Endothelial cell of umbilical vein (primary cell): ENCODE results near the gene KLRF2. TPM values are rescaled to one million over a fixed set of nuclear protein-coding genes. Genes with fewer than 3 reads are reported as not detected.

ENCODE experiments used
- BruUV-seq: library from RNA; stranded (reverse); fragments of 400-500 nt; replicated peaks from 2 replicates; lab custom pipeline; 2021; lab: Mats Ljungman, UMichigan
- CTCF ChIA-PET: fragments of 300-600, 350-600 bp; sonication (Branson Sonifier 250); formaldehyde crosslinking; loops from one replicate; lab custom pipeline; 2021; ENCODE audit warnings: antibody characterized with exemption, inconsistent platforms; lab: Charles Lee
- POLR2A ChIA-PET: fragments of 300-600, 350-600 bp; sonication (Branson Sonifier 250); formaldehyde crosslinking; loops from one replicate; lab custom pipeline; 2021; ENCODE audit warnings: antibody characterized with exemption, inconsistent platforms; lab: Charles Lee
- DNase-seq: peaks from one replicate; pipeline ENCODE4 v3.0.0-alpha.2; 2011; ENCODE audit warnings: low read depth, low spot score
- FAIRE-seq: peaks from 2 replicates; lab custom pipeline; 2011; peaks lifted over from hg19 to GRCh38; lab: Jason Lieb, UNC
- H2AFZ ChIP-seq: 2 replicates; pipeline ENCODE4 v1.6.0; 2012; ENCODE audit warnings: low read depth, low read length, control low read depth, inconsistent platforms
- H3K27ac ChIP-seq: 2 replicates; pipeline ENCODE4 v1.5.1; 2011; ENCODE audit warnings: low read depth, mild to moderate bottlenecking, control low read depth, low read length, moderate library complexity; ENCODE audit not compliant: insufficient read depth
- H3K27me3 ChIP-seq, 2 experiments: 2 replicates each; pipeline versions ENCODE4 v1.6.0 to v1.6.1; 2011; ENCODE audit warnings: low read length in 2 of 2, mixed read lengths in 1 of 2; ENCODE audit not compliant: control insufficient read depth in 2 of 2, insufficient read depth in 2 of 2
- H3K36me3 ChIP-seq, 2 experiments: 2 replicates in 1 of 2; 3 replicates in 1 of 2; pipeline ENCODE4 v1.5.1; 2011; ENCODE audit warnings: low read length in 2 of 2, mild to moderate bottlenecking in 1 of 2, moderate library complexity in 1 of 2; ENCODE audit not compliant: control insufficient read depth in 2 of 2, insufficient read depth in 2 of 2; ENCODE audit errors: extremely low read depth in 1 of 2
- H3K4me1 ChIP-seq: 3 replicates; pipeline ENCODE4 v1.5.1; 2011; ENCODE audit warnings: mild to moderate bottlenecking, low read length; ENCODE audit not compliant: control insufficient read depth, insufficient read depth; ENCODE audit errors: extremely low read depth
- H3K4me2 ChIP-seq: 2 replicates; pipeline ENCODE4 v1.6.1; 2011; ENCODE audit warnings: low read length, control low read depth, mixed read lengths; ENCODE audit not compliant: insufficient read depth
- H3K4me3 ChIP-seq, 3 experiments: fragments of 200-600 bp in 1 of 3; sonication (generic), shearing (Covaris generic) in 1 of 3; replicated peaks in 1 of 3; 2 replicates each; pipeline ENCODE4 v1.5.1; 2011 to 2016; ENCODE audit warnings: control low read depth in 3 of 3, low read length in 3 of 3, mild to moderate bottlenecking in 2 of 3, inconsistent platforms in 1 of 3, low read depth in 1 of 3, moderate library complexity in 1 of 3; ENCODE audit not compliant: insufficient read depth in 1 of 3
- H3K79me2 ChIP-seq: 2 replicates; pipeline ENCODE4 v1.6.0; 2012; ENCODE audit warnings: low read length, inconsistent platforms; ENCODE audit not compliant: control insufficient read depth, insufficient read depth
- H3K9ac ChIP-seq: replicated peaks from 2 replicates; pipeline ENCODE3; 2011; ENCODE audit warnings: low read length, control low read depth; ENCODE audit not compliant: insufficient read depth; ENCODE audit errors: extremely low read depth
- H3K9me1 ChIP-seq: replicated peaks from 3 replicates; pipeline ENCODE4 v1.6.0; 2011; ENCODE audit warnings: mild to moderate bottlenecking, low read length; ENCODE audit not compliant: control insufficient read depth, insufficient read depth; ENCODE audit errors: extremely low read depth
- H3K9me3 ChIP-seq: replicated peaks from 2 replicates; pipeline ENCODE4 v1.5.1; 2012; ENCODE audit warnings: low read length, inconsistent platforms; ENCODE audit not compliant: control insufficient read depth, insufficient read depth
- H4K20me1 ChIP-seq: replicated peaks from 2 replicates; pipeline ENCODE3; 2011; ENCODE audit warnings: mild to moderate bottlenecking, low read length; ENCODE audit not compliant: control insufficient read depth, insufficient read depth; ENCODE audit errors: extremely low read depth
- EZH2 ChIP-seq: IDR thresholded peaks from 2 replicates; pipeline ENCODE4 v1.6.1; 2012; ENCODE audit warnings: borderline replicate concordance, low read depth, mild to moderate bottlenecking, moderate library complexity, low read length, inconsistent platforms; ENCODE audit not compliant: severe bottlenecking
- FOS ChIP-seq: IDR thresholded peaks from 2 replicates; pipeline ENCODE4 v1.6.1; 2011; ENCODE audit warnings: mild to moderate bottlenecking, low read length, moderate library complexity, borderline replicate concordance; ENCODE audit not compliant: insufficient read depth
- GATA2 ChIP-seq: IDR thresholded peaks from 2 replicates; pipeline ENCODE4 v1.7.0; 2011; ENCODE audit warnings: low read depth, mild to moderate bottlenecking, moderate library complexity, mixed read lengths, low read length; ENCODE audit not compliant: insufficient read length, insufficient read depth
- JUN ChIP-seq: IDR thresholded peaks from 2 replicates; pipeline ENCODE4 v1.6.1; 2011; ENCODE audit warnings: borderline replicate concordance, low read depth; ENCODE audit not compliant: insufficient read length, insufficient read depth
- MAX ChIP-seq: IDR thresholded peaks from 2 replicates; pipeline ENCODE4 v1.6.1; 2011; ENCODE audit not compliant: insufficient read depth, insufficient read length
- MYC ChIP-seq: IDR thresholded peaks from one replicate; pipeline ENCODE4 v1.6.1; 2011; ENCODE audit warnings: mild to moderate bottlenecking, low read depth, low read length
- POLR2A ChIP-seq: IDR thresholded peaks from 2 replicates; pipeline ENCODE4 v1.6.1; 2012; ENCODE audit warnings: low read depth, mild to moderate bottlenecking, control low read depth, low read length
- POLR2AphosphoS5 ChIP-seq: IDR thresholded peaks from 2 replicates; pipeline ENCODE4 v1.6.1; 2012; ENCODE audit warnings: low read depth, mild to moderate bottlenecking, control low read depth, low read length, moderate library complexity; ENCODE audit not compliant: insufficient read depth
- dilution Hi-C: fragments of 300-500 bp; cut with MboI; formaldehyde crosslinking; loops from one replicate; pipeline ENCODE4 v1.15.0; 2019; ENCODE audit warnings: low sequenced_read_pairs; ENCODE audit not compliant: extremely low pct_ligation_motif_present
- intact Hi-C: fragments of 100-400 bp; cut with micrococcal nuclease; formaldehyde crosslinking; loops from one replicate; pipeline ENCODE4 v1.10.0; 2022
- polyA plus RNA-seq, 4 experiments: library from polyadenylated mRNA; depleted of rRNA in 3 of 4; stranded (reverse) in 3 of 4; unstranded in 1 of 4; fragments of >200 nt; gene quantifications; 2 replicates each; pipeline versions ENCODE4 v1.2.1 to v1.2.3, GENCODE V29; 2011 to 2012; ENCODE audit warnings: missing spikeins in 1 of 4
- total RNA-seq: library from RNA; stranded (reverse); gene quantifications from 2 replicates; pipeline ENCODE4 v1.2.3, GENCODE V29; 2021
- TF ChIP-seq, protein P1 (sequence below), 2 donors: IDR thresholded peaks; 1 replicate in 1 of 2; 2 replicates in 1 of 2; pipeline ENCODE4 v1.5.1; 2011; ENCODE audit warnings: low read length in 2 of 2, mild to moderate bottlenecking in 2 of 2, moderate library complexity in 2 of 2, control low read depth in 1 of 2, inconsistent platforms in 1 of 2, low read depth in 1 of 2; ENCODE audit not compliant: insufficient read depth in 1 of 2; ENCODE audit errors: extremely low read depth in 1 of 2

KLRF2 gene
- total and polyA plus RNA-seq, 2 donors (not counting 3 experiments of a cell fraction or from before 2014, with no cell fraction given) = not detected

DNA sequence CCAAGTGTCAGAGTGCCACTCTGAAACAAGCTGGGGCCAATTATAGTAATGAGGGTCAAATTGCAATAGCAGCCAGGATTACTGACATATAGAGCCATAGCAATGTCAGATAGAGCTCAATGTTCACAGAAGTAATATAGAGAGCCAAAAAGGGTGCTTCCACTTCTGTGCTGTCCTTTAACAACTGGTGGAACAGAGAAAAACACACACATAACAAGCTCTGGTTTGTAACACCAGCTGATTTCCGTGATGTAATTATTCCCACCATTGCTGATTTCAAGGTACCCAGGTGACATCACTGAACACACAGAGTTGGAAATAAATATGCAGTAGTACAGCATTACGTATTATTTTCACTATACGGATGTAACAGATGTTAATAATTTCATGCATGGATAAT is 9.1 kb upstream of the KLRF2 start:
- H3K9ac ChIP-seq = no peak overlapping the region
- no peak for TF ChIP-seq MYC
- no peak for TF ChIP-seq MAX
- TF ChIP-seq POLR2A = no peak
- TF ChIP-seq FOS = no peak
- TF ChIP-seq EZH2 = no peak
- no peak for TF ChIP-seq JUN
- no peak for TF ChIP-seq POLR2AphosphoS5
- TF ChIP-seq GATA2 = no peak
- TF ChIP-seq, protein P1, sequence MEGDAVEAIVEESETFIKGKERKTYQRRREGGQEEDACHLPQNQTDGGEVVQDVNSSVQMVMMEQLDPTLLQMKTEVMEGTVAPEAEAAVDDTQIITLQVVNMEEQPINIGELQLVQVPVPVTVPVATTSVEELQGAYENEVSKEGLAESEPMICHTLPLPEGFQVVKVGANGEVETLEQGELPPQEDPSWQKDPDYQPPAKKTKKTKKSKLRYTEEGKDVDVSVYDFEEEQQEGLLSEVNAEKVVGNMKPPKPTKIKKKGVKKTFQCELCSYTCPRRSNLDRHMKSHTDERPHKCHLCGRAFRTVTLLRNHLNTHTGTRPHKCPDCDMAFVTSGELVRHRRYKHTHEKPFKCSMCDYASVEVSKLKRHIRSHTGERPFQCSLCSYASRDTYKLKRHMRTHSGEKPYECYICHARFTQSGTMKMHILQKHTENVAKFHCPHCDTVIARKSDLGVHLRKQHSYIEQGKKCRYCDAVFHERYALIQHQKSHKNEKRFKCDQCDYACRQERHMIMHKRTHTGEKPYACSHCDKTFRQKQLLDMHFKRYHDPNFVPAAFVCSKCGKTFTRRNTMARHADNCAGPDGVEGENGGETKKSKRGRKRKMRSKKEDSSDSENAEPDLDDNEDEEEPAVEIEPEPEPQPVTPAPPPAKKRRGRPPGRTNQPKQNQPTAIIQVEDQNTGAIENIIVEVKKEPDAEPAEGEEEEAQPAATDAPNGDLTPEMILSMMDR (IDR thresholded peaks at IDR 0.05; ENCODE audit: extremely low read depth in 1 of 2, insufficient read depth in 1 of 2, low read depth in 1 of 2, low read length in 2 of 2) = no peak
- intact Hi-C loops = no loop called here
- H3K4me3 ChIP-seq = no peak overlapping the region
- no peaks in the 10 kb centered on the region for H3K9me1 ChIP-seq
- ChIA-PET CTCF (interaction anchor here (0.8 to 1.0 kb wide), 3 partner anchors 18 to 53 kb away, joined by 3 to 5 read pairs (median 4); no protein-coding TSS in a partner anchor), POLR2A (no interaction called here)
- no peaks in the 10 kb centered on the region for H3K36me3 ChIP-seq
- no peaks in the 10 kb centered on the region for H4K20me1 ChIP-seq
- peaks cover 29% of the 10 kb centered on the region for H3K4me1 ChIP-seq
- no peak for FAIRE-seq
- no peak overlapping the region for H2AFZ ChIP-seq
- DNase-seq = no peak
- dilution Hi-C loops = no loop called here
- no TSS peak for BruUV-seq
- H3K4me2 ChIP-seq = no peak overlapping the region
- H3K79me2 ChIP-seq = peaks cover 10% of the 10 kb centered on the region
- no peak overlapping the region for H3K27ac ChIP-seq
- H3K27me3 ChIP-seq = no peaks in the 10 kb centered on the region
- H3K9me3 ChIP-seq = no peaks in the 10 kb centered on the region
